H9 (cell line): ENCODE data around the gene TXNDC11. TPM values are rescaled to one million over a fixed set of nuclear protein-coding genes. Genes with fewer than 3 reads are reported as not detected.

Experiments
- DNase-seq: peaks from one replicate; pipeline ENCODE4 v3.0.0-alpha.2; 2017
- H2AFZ ChIP-seq: one replicate; pipeline ENCODE4 v1.6.1; 2013; ENCODE audit warnings: mild to moderate bottlenecking, low read length, control low read depth, moderate library complexity
- H2AK5ac ChIP-seq: 2 replicates; pipeline ENCODE4 v1.6.1; 2013; ENCODE audit warnings: low read length, control low read depth, mixed read lengths; ENCODE audit not compliant: insufficient read length
- H2BK120ac ChIP-seq: one replicate; pipeline ENCODE4 v1.6.1; 2013; ENCODE audit warnings: low read depth, mild to moderate bottlenecking, low read length, control low read depth, inconsistent platforms; ENCODE audit not compliant: poor library complexity, severe bottlenecking
- H2BK12ac ChIP-seq: 2 replicates; pipeline ENCODE4 v1.6.1; 2013; ENCODE audit warnings: low read length, control low read depth, mixed read lengths, low read depth; ENCODE audit not compliant: insufficient read length
- H2BK15ac ChIP-seq: 2 replicates; pipeline ENCODE4 v1.6.1; 2013; ENCODE audit warnings: low read depth, low read length, control low read depth
- H2BK20ac ChIP-seq: one replicate; pipeline ENCODE4 v1.6.1; 2013; ENCODE audit warnings: low read depth, mild to moderate bottlenecking, low read length, control low read depth, inconsistent platforms; ENCODE audit not compliant: poor library complexity, severe bottlenecking
- H2BK5ac ChIP-seq: 2 replicates; pipeline ENCODE4 v1.6.1; 2013; ENCODE audit warnings: low read length, control low read depth, mixed read lengths; ENCODE audit not compliant: insufficient read length
- H3K14ac ChIP-seq: 2 replicates; pipeline ENCODE4 v1.6.1; 2013; ENCODE audit warnings: low read length, control low read depth; ENCODE audit not compliant: insufficient read depth
- H3K18ac ChIP-seq: 2 replicates; pipeline ENCODE4 v1.6.1; 2013; ENCODE audit warnings: low read depth, mild to moderate bottlenecking, mixed read lengths, low read length, control low read depth; ENCODE audit not compliant: insufficient read length
- H3K23ac ChIP-seq: 2 replicates; pipeline ENCODE4 v1.6.1; 2013; ENCODE audit warnings: low read length, control low read depth, mixed read lengths, low read depth; ENCODE audit not compliant: insufficient read length
- H3K23me2 ChIP-seq: 2 replicates; pipeline ENCODE4 v1.6.1; 2013; ENCODE audit warnings: low read depth, mild to moderate bottlenecking, mixed read lengths, low read length, control low read depth; ENCODE audit not compliant: insufficient read length, poor library complexity, severe bottlenecking
- H3K27ac ChIP-seq: 2 replicates; pipeline ENCODE4 v1.5.1; 2013; ENCODE audit warnings: low read length, control low read depth, mixed read lengths, low read depth; ENCODE audit not compliant: insufficient read length
- H3K27me3 ChIP-seq: 2 replicates; pipeline ENCODE4 v1.6.1; 2013; ENCODE audit warnings: low read length, control low read depth, inconsistent platforms; ENCODE audit not compliant: insufficient read depth
- H3K4ac ChIP-seq: 2 replicates; pipeline ENCODE4 v1.6.1; 2013; ENCODE audit warnings: low read depth, mild to moderate bottlenecking, control low read depth, inconsistent platforms, low read length, moderate library complexity
- H3K4me1 ChIP-seq: 2 replicates; pipeline ENCODE4 v1.6.1; 2013; ENCODE audit warnings: low read length, control low read depth, inconsistent platforms; ENCODE audit not compliant: insufficient read depth
- H3K4me2 ChIP-seq: 2 replicates; pipeline ENCODE4 v1.6.1; 2013; ENCODE audit warnings: low read length, control low read depth, mixed read lengths; ENCODE audit not compliant: insufficient read length, insufficient read depth
- H3K56ac ChIP-seq: 2 replicates; pipeline ENCODE4 v1.6.1; 2013; ENCODE audit warnings: low read depth, mild to moderate bottlenecking, mixed read lengths, low read length, control low read depth; ENCODE audit not compliant: insufficient read length
- H3K79me1 ChIP-seq: 2 replicates; pipeline ENCODE4 v1.6.1; 2013; ENCODE audit warnings: low read depth, mild to moderate bottlenecking, moderate library complexity, low read length, control low read depth, inconsistent platforms; ENCODE audit not compliant: insufficient read depth, poor library complexity, severe bottlenecking
- H3K79me2 ChIP-seq: 2 replicates; pipeline ENCODE4 v1.6.1; 2013; ENCODE audit warnings: low read length, control low read depth, inconsistent platforms; ENCODE audit not compliant: insufficient read depth
- H3K9ac ChIP-seq: 2 replicates; pipeline ENCODE4 v1.6.1; 2013; ENCODE audit warnings: low read length, control low read depth, mixed read lengths; ENCODE audit not compliant: insufficient read length; ENCODE audit errors: extremely low read depth
- H3K9me3 ChIP-seq: one replicate; pipeline ENCODE4 v1.6.1; 2013; ENCODE audit warnings: low read depth, low read length, inconsistent platforms; ENCODE audit not compliant: control insufficient read depth
- H3T11ph ChIP-seq: one replicate; pipeline ENCODE4 v1.6.1; 2013; ENCODE audit warnings: mild to moderate bottlenecking, low read length, control low read depth, inconsistent platforms
- H4K20me1 ChIP-seq: one replicate; pipeline ENCODE4 v1.6.1; 2013; ENCODE audit not compliant: control insufficient read depth, insufficient read length, insufficient read depth
- H4K5ac ChIP-seq: 2 replicates; pipeline ENCODE4 v1.6.1; 2013; ENCODE audit warnings: low read depth, mild to moderate bottlenecking, mixed read lengths, low read length, control low read depth; ENCODE audit not compliant: insufficient read length
- H4K8ac ChIP-seq: replicated peaks from 2 replicates; pipeline ENCODE4 v1.6.1; 2013; ENCODE audit warnings: low read length, control low read depth, mixed read lengths, low read depth; ENCODE audit not compliant: insufficient read length
- H4K91ac ChIP-seq: 2 replicates; pipeline ENCODE4 v1.6.1; 2013; ENCODE audit warnings: low read depth, mild to moderate bottlenecking, moderate library complexity, mixed read lengths, low read length, control low read depth; ENCODE audit not compliant: insufficient read length
- H3K27ac Mint-ChIP-seq, 3 experiments: 2 replicates in 2 of 3; 3 replicates in 1 of 3; pipeline ENCODE4 v1.8.0; 2020 to 2021; ENCODE audit warnings: mixed read lengths in 3 of 3, mild to moderate bottlenecking in 1 of 3, moderate library complexity in 1 of 3
- H3K27me3 Mint-ChIP-seq: 2 replicates; pipeline ENCODE4 v1.8.0; 2021; ENCODE audit warnings: low read depth, mild to moderate bottlenecking, moderate library complexity, mixed read lengths
- H3K36me3 Mint-ChIP-seq, 3 experiments: 2 replicates in 2 of 3; 3 replicates in 1 of 3; pipeline ENCODE4 v1.8.0; 2020 to 2021; ENCODE audit warnings: low read depth in 3 of 3, mixed read lengths in 3 of 3; ENCODE audit not compliant: insufficient read depth in 1 of 3
- H3K4me1 Mint-ChIP-seq, 2 experiments: 2 replicates each; pipeline ENCODE4 v1.8.0; 2020; ENCODE audit warnings: mixed read lengths in 2 of 2
- H3K4me3 Mint-ChIP-seq, 2 experiments: 2 replicates in 1 of 2; 3 replicates in 1 of 2; pipeline ENCODE4 v1.8.0; 2020 to 2021; ENCODE audit warnings: mild to moderate bottlenecking in 2 of 2, mixed read lengths in 2 of 2, moderate library complexity in 1 of 2
- H3K9me3 Mint-ChIP-seq, 2 experiments: 2 replicates in 1 of 2; 3 replicates in 1 of 2; pipeline ENCODE4 v1.8.0; 2020; ENCODE audit warnings: mild to moderate bottlenecking in 2 of 2, mixed read lengths in 2 of 2, moderate library complexity in 1 of 2
- CTCF ChIP-seq: fragments of 200-600 bp; sonication (generic); conservative IDR thresholded peaks from 3 replicates; pipeline ENCODE4 v1.8.0; 2021; ENCODE audit warnings: antibody characterized with exemption, mild to moderate bottlenecking
- WGBS: extraction: QIAGEN DNeasy Blood & Tissue Kit; methylation state at CpG from one replicate; pipeline ENCODE4 v1.1.7; 2013; ENCODE audit warnings: missing lambda C conversion rate, low lambda C conversion rate, mixed read lengths; ENCODE audit not compliant: insufficient read length; ENCODE audit errors: extremely low coverage; 5-methylcytosine and 5-hydroxymethylcytosine counted together
- total RNA-seq: library from RNA; stranded (reverse); gene quantifications from 2 replicates; pipeline ENCODE4 v1.2.1, GENCODE V29; 2021

The TXNDC11 gene
- total RNA-seq, 1 experiment from 2014 or later: 12.2 TPM

DNA sequence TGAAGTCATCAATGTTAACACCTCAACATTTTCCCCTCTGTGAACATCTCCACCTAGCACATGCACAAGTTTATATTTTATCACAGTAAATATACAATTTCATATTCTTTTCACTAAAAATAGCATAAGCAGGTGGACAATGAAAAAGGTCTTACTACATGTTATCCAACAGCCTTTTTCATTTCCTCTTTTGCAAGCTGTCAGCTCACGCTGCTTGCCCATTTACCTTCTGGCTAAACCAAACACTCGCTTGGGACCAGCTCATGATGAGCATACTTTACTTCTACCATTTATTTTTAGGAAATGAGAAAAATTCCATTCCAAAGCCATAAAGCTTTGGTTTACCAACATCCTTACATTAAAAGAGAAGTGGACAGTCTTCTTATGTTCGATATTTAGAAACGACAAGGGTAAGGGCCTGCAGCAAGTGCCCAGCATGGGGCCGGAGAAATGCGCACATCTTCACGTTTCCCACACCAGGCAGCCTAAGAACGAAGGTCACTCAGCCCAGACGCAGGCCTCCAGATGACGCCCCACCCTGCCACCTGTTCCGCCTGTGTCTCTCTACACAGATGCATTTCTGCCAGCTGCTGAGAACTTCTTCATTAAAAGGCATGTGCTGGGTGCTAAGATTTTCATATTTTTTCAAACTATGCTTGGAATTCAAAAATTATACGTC, 60.5 kb downstream of the TXNDC11 start:
- Histone ChIP-seq H4K5ac (no peak overlapping the region), H4K8ac (no peak overlapping the region), H4K91ac (no peak overlapping the region), H3K23me2 (no peaks in the 10 kb centered on the region), H2BK15ac (no peak overlapping the region), H3K18ac (no peak overlapping the region), H3K4ac (no peak overlapping the region), H3K14ac (no peak overlapping the region), H3K56ac (no peak overlapping the region), H4K20me1 (no peaks in the 10 kb centered on the region), H3K27ac (no peak overlapping the region), H2BK120ac (no peak overlapping the region), H2AK5ac (no peak overlapping the region), H3K4me2 (no peak overlapping the region), H2BK20ac (no peak overlapping the region), H3K9ac (no peak overlapping the region), H3K9me3 (no peaks in the 10 kb centered on the region), H3T11ph (no peak overlapping the region), H3K79me2 (no peaks in the 10 kb centered on the region), H3K4me1 (no peaks in the 10 kb centered on the region), H3K23ac (no peak overlapping the region), H2BK12ac (no peak overlapping the region), H2BK5ac (no peak overlapping the region), H3K27me3 (no peaks in the 10 kb centered on the region), H2AFZ (no peak overlapping the region), H3K79me1 (no peaks in the 10 kb centered on the region)
- H3K27me3 Mint-ChIP-seq: no peaks in the 10 kb centered on the region
- no CpG with 5 or more reads among the region's 12 CpGs for WGBS
- H3K4me1 Mint-ChIP-seq: peaks cover 0 to 7% of the 10 kb centered on the region in 2 experiments; a peak in 3 of 4 replicates
- no peaks in the 10 kb centered on the region for H3K9me3 Mint-ChIP-seq
- H3K4me3 Mint-ChIP-seq: no peak overlapping the region
- no peak for DNase-seq
- peak overlapping the region in 2 of 3 experiments; percentile 4 to 49; a peak in 1 of 7 replicates for H3K27ac Mint-ChIP-seq
- peaks cover 6 to 59% (median 44%) of the 10 kb centered on the region in 3 experiments; a peak in 5 of 7 replicates for H3K36me3 Mint-ChIP-seq
- TF ChIP-seq CTCF: no peak
